ENCODE results near the gene SPRY2. TPM values are rescaled to one million over a fixed set of nuclear protein-coding genes. Genes with fewer than 3 reads are reported as not detected.
A peak's percentile ranks its signal among the peaks of the same experiment; 100 is the strongest.

Gene SPRY2
- total RNA-seq, 2 donors from 2014 or later = 26.5 to 33.3 TPM

- no peak for TF ChIP-seq POLR2A (IDR thresholded peaks at IDR 0.05)
- TF ChIP-seq, protein P1, sequence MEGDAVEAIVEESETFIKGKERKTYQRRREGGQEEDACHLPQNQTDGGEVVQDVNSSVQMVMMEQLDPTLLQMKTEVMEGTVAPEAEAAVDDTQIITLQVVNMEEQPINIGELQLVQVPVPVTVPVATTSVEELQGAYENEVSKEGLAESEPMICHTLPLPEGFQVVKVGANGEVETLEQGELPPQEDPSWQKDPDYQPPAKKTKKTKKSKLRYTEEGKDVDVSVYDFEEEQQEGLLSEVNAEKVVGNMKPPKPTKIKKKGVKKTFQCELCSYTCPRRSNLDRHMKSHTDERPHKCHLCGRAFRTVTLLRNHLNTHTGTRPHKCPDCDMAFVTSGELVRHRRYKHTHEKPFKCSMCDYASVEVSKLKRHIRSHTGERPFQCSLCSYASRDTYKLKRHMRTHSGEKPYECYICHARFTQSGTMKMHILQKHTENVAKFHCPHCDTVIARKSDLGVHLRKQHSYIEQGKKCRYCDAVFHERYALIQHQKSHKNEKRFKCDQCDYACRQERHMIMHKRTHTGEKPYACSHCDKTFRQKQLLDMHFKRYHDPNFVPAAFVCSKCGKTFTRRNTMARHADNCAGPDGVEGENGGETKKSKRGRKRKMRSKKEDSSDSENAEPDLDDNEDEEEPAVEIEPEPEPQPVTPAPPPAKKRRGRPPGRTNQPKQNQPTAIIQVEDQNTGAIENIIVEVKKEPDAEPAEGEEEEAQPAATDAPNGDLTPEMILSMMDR (IDR thresholded peaks at IDR 0.05) = no peak
- Histone ChIP-seq H3K36me3 (replicated peaks in 1 of 2; ENCODE audit: insufficient read depth in 1 of 2, low read depth in 2 of 2) (no peaks in the 10 kb centered on the region), H3K4me3 (peak overlapping the region in 1 of 2 donors; percentile 82), H3K9me3 (no peaks in the 10 kb centered on the region), H3K27ac (peak overlapping the region in 3 of 4 donors; percentile 22 to 99 (median 98)), H3K4me1 (peaks cover 29% of the 10 kb centered on the region), H3K27me3 (no peaks in the 10 kb centered on the region)
- 66 to 72% methylated on average over 22 to 26 of the region's 26 CpGs for WGBS, 2 donors
- ATAC-seq = no peak
- intact Hi-C loops (cut with DNase I) = no loop called here
- peak in 1 of 4 donors; percentile 13 for DNase-seq
These were observed 3.4 kb downstream of the SPRY2 start for GRCh38 chr13:80337288-80338081.

DNA sequence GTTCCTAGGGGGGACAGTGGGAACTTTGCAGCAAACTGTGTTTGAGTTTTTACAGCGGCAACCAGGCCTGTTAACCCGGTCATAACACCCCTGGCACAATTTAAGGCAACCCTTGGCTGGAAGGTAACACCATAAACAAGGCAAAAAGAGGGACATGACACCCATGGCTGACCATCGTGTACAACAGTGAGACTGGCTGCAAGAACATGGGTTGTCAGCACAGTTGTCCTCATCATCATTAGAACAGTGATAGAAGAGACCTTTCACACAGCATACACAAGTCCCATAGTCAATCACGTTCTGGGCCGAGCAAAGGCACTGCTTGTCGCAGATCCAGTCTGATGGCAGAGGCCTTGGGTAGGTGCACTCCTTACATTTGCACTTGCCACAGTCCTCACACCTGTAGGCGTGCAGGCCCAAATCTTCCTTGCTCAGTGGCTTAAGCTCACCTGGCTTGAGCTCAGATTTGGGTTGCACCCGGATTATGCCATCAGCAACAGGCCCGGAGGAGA, 4.1 kb downstream of the SPRY2 start:
- H3K9me3 ChIP-seq = no peaks in the 10 kb centered on the region
- 49 to 57% methylated on average over 6 to 9 of the region's 9 CpGs for WGBS, 2 donors
- no peaks in the 10 kb centered on the region for H3K36me3 ChIP-seq (replicated peaks in 1 of 2; ENCODE audit: insufficient read depth in 1 of 2, low read depth in 2 of 2)
- no peak for DNase-seq
- peak overlapping the region in 3 of 4 donors; percentile 22 to 99 (median 98) for H3K27ac ChIP-seq
- H3K27me3 ChIP-seq = no peaks in the 10 kb centered on the region
- peaks cover 27% of the 10 kb centered on the region for H3K4me1 ChIP-seq
- intact Hi-C loops (cut with DNase I) = no loop called here
- no peak for ATAC-seq
- peak overlapping the region in 1 of 2 donors; percentile 13 for H3K4me3 ChIP-seq
- TF ChIP-seq, protein P1 (IDR thresholded peaks at IDR 0.05) = no peak
- no peak for TF ChIP-seq POLR2A (IDR thresholded peaks at IDR 0.05)

GRCh38 chr13:80336370-80336769, 4.6 kb downstream of the SPRY2 start:
- H3K36me3 ChIP-seq (replicated peaks in 1 of 2; ENCODE audit: insufficient read depth in 1 of 2, low read depth in 2 of 2) = no peaks in the 10 kb centered on the region
- H3K4me3 ChIP-seq = no peak overlapping the region
- WGBS, 2 donors = 28 to 40% methylated on average over 2 of the region's 2 CpGs
- DNase-seq = no peak
- peak overlapping the region in 1 of 4 donors; percentile 98 for H3K27ac ChIP-seq
- TF ChIP-seq POLR2A (IDR thresholded peaks at IDR 0.05) = no peak
- TF ChIP-seq, protein P1 (IDR thresholded peaks at IDR 0.05) = no peak
- peaks cover 27% of the 10 kb centered on the region for H3K4me1 ChIP-seq
- ATAC-seq = no peak
- H3K27me3 ChIP-seq = no peaks in the 10 kb centered on the region
- intact Hi-C loops (cut with DNase I) = no loop called here
- H3K9me3 ChIP-seq = no peaks in the 10 kb centered on the region

GRCh38 chr13:80334597-80335260, 6.2 kb downstream of the SPRY2 start:
- no peak for TF ChIP-seq POLR2A (IDR thresholded peaks at IDR 0.05)
- TF ChIP-seq, protein P1 (IDR thresholded peaks at IDR 0.05) = no peak
- Histone ChIP-seq H3K27me3 (no peaks in the 10 kb centered on the region), H3K36me3 (replicated peaks in 1 of 2; ENCODE audit: insufficient read depth in 1 of 2, low read depth in 2 of 2) (no peaks in the 10 kb centered on the region), H3K9me3 (no peaks in the 10 kb centered on the region), H3K4me1 (peaks cover 30% of the 10 kb centered on the region), H3K27ac (peak overlapping the region in 1 of 4 donors; percentile 24), H3K4me3 (no peak overlapping the region)
- intact Hi-C loops (cut with DNase I) = no loop called here
- no peak for ATAC-seq
- DNase-seq = no peak
- 63% methylated on average over 2 of the region's 2 CpGs for WGBS, 2 donors

Data from body of pancreas (tissue), 4 donors.